Testis (tissue), 2 donors: ENCODE measurements around the gene AARSD1.

Experiments
- CTCF ChIP-seq, 3 experiments: fragments of 450-650 bp in 2 of 3; fragments of 200-600 bp in 1 of 3; sonication (generic) in 1 of 3; IDR thresholded peaks; one replicate each; pipeline ENCODE4 v1.5.1; 2016 to 2019; ENCODE audit warnings: antibody characterized with exemption in 3 of 3, mild to moderate bottlenecking in 2 of 3, moderate library complexity in 1 of 3
- POLR2A ChIP-seq: fragments of 450-650 bp; IDR thresholded peaks from one replicate; pipeline ENCODE4 v1.6.1; 2017; ENCODE audit warnings: antibody characterized with exemption, mild to moderate bottlenecking, moderate library complexity

- TF ChIP-seq CTCF (IDR thresholded peaks at IDR 0.05) (no peak), POLR2A (no peak)
These were observed 20.0 kb downstream of the AARSD1 start for GRCh38 chr17:42944211-42944610.
